ENCODE results near the gene SLC37A2. TPM values are rescaled to one million over a fixed set of nuclear protein-coding genes. Genes with fewer than 3 reads are reported as not detected.

SLC37A2 gene
- total RNA-seq, 2 donors from 2014 or later, result 10.2 to 13.3 TPM

DNA sequence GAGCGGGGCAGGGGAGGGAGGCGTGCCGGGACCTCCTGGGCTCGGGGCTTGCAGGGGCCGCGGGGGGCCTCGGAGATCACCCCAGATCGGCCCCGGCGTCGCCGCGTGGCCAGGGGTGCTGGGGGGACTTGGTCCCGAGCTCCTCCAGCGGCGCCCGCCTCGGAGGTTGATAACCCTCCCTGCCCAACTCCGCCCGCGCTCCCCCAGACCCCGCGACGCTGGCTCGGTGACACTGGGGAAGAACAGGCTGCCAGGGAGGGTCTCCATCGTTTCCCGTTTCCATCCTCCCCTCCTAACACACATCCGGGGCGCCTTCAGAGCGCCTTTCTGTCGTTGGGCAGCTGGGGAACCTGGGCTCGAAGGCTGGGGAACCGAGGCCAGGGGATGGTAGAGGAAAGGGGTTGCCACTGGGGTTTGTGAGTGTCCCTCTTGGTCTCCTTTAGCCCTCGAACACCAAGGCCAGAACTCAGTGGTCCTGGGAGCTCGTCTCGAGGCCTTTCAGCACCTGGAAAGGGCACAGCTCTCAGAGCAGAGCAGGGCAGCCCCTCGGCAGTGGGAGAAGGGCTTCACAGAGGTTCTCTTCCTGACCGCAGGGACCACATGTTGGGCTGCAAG lies 431 bp downstream of the SLC37A2 start:
- H3K36me3 ChIP-seq, result no peaks in the 10 kb centered on the region
- no peak for TF ChIP-seq POLR2AphosphoS5 (IDR thresholded peaks at IDR 0.05)
- TF ChIP-seq, protein P1, sequence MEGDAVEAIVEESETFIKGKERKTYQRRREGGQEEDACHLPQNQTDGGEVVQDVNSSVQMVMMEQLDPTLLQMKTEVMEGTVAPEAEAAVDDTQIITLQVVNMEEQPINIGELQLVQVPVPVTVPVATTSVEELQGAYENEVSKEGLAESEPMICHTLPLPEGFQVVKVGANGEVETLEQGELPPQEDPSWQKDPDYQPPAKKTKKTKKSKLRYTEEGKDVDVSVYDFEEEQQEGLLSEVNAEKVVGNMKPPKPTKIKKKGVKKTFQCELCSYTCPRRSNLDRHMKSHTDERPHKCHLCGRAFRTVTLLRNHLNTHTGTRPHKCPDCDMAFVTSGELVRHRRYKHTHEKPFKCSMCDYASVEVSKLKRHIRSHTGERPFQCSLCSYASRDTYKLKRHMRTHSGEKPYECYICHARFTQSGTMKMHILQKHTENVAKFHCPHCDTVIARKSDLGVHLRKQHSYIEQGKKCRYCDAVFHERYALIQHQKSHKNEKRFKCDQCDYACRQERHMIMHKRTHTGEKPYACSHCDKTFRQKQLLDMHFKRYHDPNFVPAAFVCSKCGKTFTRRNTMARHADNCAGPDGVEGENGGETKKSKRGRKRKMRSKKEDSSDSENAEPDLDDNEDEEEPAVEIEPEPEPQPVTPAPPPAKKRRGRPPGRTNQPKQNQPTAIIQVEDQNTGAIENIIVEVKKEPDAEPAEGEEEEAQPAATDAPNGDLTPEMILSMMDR (IDR thresholded peaks at IDR 0.05), result no peak
- no peak for TF ChIP-seq POLR2A (IDR thresholded peaks at IDR 0.05)
- intact Hi-C loops (cut with DNase I), result no loop called here
- H3K4me1 ChIP-seq (replicated peaks), result peaks cover 4% of the 10 kb centered on the region
- no peaks in the 10 kb centered on the region for H3K27me3 ChIP-seq (replicated peaks; ENCODE audit: insufficient read depth)
- H3K4me3 ChIP-seq, result peak overlapping the region; percentile 45 to 50
- peak overlapping the region; percentile 56 to 71 for H3K27ac ChIP-seq
- WGBS, result 9% methylated on average over 37 of the region's 38 CpGs
- no peak for DNase-seq (ENCODE audit: low spot score)
- H3K9me3 ChIP-seq, result no peaks in the 10 kb centered on the region

DNA sequence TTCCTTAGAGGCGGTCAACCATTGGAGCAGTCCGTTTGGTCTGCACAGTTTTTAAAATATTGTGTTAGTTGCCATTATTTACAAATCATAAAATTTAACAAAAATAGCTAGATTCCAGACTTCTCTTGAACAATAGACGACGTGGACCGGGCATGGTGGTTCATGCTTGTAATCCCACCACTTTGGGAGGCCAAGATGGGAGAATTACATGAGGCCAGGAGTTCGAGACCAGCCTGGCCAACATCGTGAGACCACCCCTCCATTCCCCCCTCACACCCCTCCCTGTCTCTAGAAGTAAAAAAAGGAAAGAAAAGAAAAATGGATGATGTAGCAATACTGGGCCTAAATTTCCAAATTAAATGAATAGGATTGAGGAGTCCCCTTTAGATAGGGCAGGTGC lies 965 bp downstream of the SLC37A2 start:
- no peaks in the 10 kb centered on the region for H3K36me3 ChIP-seq
- no peak overlapping the region for H3K27ac ChIP-seq
- H3K9me3 ChIP-seq, result no peaks in the 10 kb centered on the region
- WGBS, result 77% methylated on average over 7 of the region's 7 CpGs
- peak overlapping the region in 1 of 2 donors; percentile 50 for H3K4me3 ChIP-seq
- H3K27me3 ChIP-seq (replicated peaks; ENCODE audit: insufficient read depth), result no peaks in the 10 kb centered on the region
- H3K4me1 ChIP-seq (replicated peaks), result peaks cover 4% of the 10 kb centered on the region
- intact Hi-C loops (cut with DNase I), result no loop called here
- DNase-seq (ENCODE audit: low spot score), result no peak
- TF ChIP-seq, protein P1 (IDR thresholded peaks at IDR 0.05), result no peak
- no peak for TF ChIP-seq POLR2A (IDR thresholded peaks at IDR 0.05)
- TF ChIP-seq POLR2AphosphoS5 (IDR thresholded peaks at IDR 0.05), result no peak

DNA sequence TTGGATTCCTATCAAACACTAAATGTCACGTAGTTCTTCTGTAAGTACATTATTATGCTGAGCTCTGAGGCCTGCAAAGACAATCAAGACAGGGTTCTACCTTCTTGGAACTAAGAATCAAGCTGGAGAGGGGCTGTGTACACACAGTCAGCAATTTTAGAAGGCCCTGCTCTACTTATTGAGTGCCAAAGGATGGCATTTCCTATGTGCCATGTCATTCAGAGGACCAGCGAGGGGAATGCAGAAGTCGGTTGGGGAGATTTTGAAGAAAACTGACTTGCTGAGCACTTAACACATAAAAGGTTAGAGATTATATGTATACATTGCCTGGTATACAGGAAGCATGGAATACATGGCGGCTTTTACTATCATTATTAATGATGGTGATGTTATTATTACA lies 5.3 kb downstream of the SLC37A2 start:
- DNase-seq (ENCODE audit: low spot score), result no peak
- TF ChIP-seq, protein P1 (IDR thresholded peaks at IDR 0.05), result no peak
- TF ChIP-seq POLR2A (IDR thresholded peaks at IDR 0.05), result no peak
- no peak for TF ChIP-seq POLR2AphosphoS5 (IDR thresholded peaks at IDR 0.05)
- intact Hi-C loops (cut with DNase I), result no loop called here
- no peaks in the 10 kb centered on the region for H3K36me3 ChIP-seq
- no peaks in the 10 kb centered on the region for H3K9me3 ChIP-seq
- H3K4me3 ChIP-seq, result no peak overlapping the region
- no peaks in the 10 kb centered on the region for H3K27me3 ChIP-seq (replicated peaks; ENCODE audit: insufficient read depth)
- H3K4me1 ChIP-seq (replicated peaks), result peaks cover 4% of the 10 kb centered on the region
- 90% methylated on average over 4 of the region's 4 CpGs for WGBS
- H3K27ac ChIP-seq, result no peak overlapping the region

DNA sequence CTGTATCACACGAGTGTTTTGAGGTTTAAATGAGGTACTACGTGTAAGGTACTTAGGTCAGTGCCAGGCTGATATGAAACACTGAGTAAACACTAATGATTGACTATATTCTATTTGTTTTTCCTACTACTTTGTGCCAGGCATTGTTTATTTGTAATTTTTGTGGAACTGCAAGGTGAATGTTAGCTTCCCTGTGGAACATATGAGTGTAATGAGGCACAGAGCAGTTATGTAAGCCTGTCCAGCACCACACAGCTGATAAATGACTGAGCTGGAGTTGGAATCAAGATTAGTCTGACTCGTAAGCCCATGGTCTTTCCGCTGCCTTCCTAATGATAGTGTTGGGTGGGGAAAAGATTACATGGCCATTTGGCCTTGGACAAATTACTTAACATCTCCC lies 5.9 kb downstream of the SLC37A2 start:
- no peak overlapping the region for H3K4me3 ChIP-seq
- H3K27ac ChIP-seq, result no peak overlapping the region
- H3K36me3 ChIP-seq, result no peaks in the 10 kb centered on the region
- H3K27me3 ChIP-seq (replicated peaks; ENCODE audit: insufficient read depth), result no peaks in the 10 kb centered on the region
- TF ChIP-seq, protein P1 (IDR thresholded peaks at IDR 0.05), result no peak
- TF ChIP-seq POLR2AphosphoS5 (IDR thresholded peaks at IDR 0.05) (no peak), POLR2A (IDR thresholded peaks at IDR 0.05) (no peak)
- H3K4me1 ChIP-seq (replicated peaks), result no peaks in the 10 kb centered on the region
- DNase-seq (ENCODE audit: low spot score), result no peak
- 77% methylated on average over 4 of the region's 4 CpGs for WGBS
- intact Hi-C loops (cut with DNase I), result no loop called here
- H3K9me3 ChIP-seq, result no peaks in the 10 kb centered on the region

DNA sequence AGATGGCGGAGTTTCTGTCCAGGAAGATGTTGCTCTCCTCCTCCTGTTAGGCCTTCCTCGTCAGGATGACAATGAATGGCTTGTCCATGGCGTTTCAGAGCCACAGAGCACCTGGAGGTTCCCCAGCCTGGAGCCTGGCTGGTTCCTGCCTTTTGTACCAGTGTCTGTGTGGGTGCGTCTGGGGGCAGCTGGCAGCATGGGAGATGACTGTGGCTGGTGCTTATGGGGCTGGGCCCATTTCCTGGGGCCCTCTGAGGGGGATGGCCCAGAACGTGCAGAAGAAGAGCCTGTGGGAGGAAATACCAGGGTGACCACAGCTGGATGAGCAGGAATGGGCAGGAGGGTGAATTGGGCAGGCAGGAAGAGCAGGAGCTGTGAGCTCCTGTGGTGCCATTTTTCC lies 6.7 kb downstream of the SLC37A2 start:
- no peak for DNase-seq (ENCODE audit: low spot score)
- intact Hi-C loops (cut with DNase I), result no loop called here
- H3K27me3 ChIP-seq (replicated peaks; ENCODE audit: insufficient read depth), result no peaks in the 10 kb centered on the region

More for the DNA sequence above, 6.7 kb downstream of the SLC37A2 start:
- no peaks in the 10 kb centered on the region for H3K36me3 ChIP-seq
- no peak for TF ChIP-seq POLR2AphosphoS5 (IDR thresholded peaks at IDR 0.05)
- TF ChIP-seq, protein P1 (IDR thresholded peaks at IDR 0.05), result no peak
- no peak for TF ChIP-seq POLR2A (IDR thresholded peaks at IDR 0.05)
- no peak overlapping the region for H3K27ac ChIP-seq
- H3K4me3 ChIP-seq, result no peak overlapping the region
- WGBS, result 68% methylated on average over 5 of the region's 5 CpGs
- no peaks in the 10 kb centered on the region for H3K9me3 ChIP-seq
- H3K4me1 ChIP-seq (replicated peaks), result no peaks in the 10 kb centered on the region
